IMR-90 (cell line): ENCODE measurements around the gene ATXN10. TPM values are rescaled to one million over a fixed set of nuclear protein-coding genes. Genes with fewer than 3 reads are reported as not detected.
"Not testable (repeated sequence)": the region's sequence is repeated elsewhere in the genome, so short reads cannot be mapped to it uniquely, and the experiment has no call there.

Experiments used
- ATAC-seq: fragments of 200-7000 bp; cut with Tn5 transposase; 2 replicates; pipeline ENCODE4 v1.9.1; 2020; ENCODE audit warnings: low read depth, mild to moderate bottlenecking, moderate library complexity
- BruUV-seq: library from RNA; stranded (reverse); fragments of 400-500 nt; replicated peaks from 2 replicates; lab custom pipeline; 2021; lab: Mats Ljungman, UMichigan
- CTCF ChIA-PET: fragments of 300-600 bp; formaldehyde crosslinking; extraction: SDS; loops from one replicate; lab custom pipeline; 2021; ENCODE audit warnings: antibody characterized with exemption; lab: Yijun Ruan, JAX
- POLR2A ChIA-PET: fragments of 300-600 bp; sonication (Branson Sonifier 250); formaldehyde crosslinking; loops from one replicate; lab custom pipeline; 2022; ENCODE audit warnings: antibody characterized with exemption; ENCODE audit not compliant: unreplicated experiment; lab: Charles Lee
- DNase-seq: peaks from one replicate; pipeline ENCODE4 v3.0.0; 2013
- H2AFZ ChIP-seq: replicated peaks from 2 replicates; pipeline ENCODE3; 2013; ENCODE audit warnings: low read length, mild to moderate bottlenecking; ENCODE audit not compliant: poor library complexity
- H2AK5ac ChIP-seq: 2 replicates; pipeline ENCODE4 v1.6.1; 2013; ENCODE audit warnings: low read depth, low read length, inconsistent platforms
- H2AK9ac ChIP-seq: replicated peaks from 2 replicates; pipeline ENCODE3; 2013; ENCODE audit warnings: mild to moderate bottlenecking, low read depth, low read length, moderate library complexity; ENCODE audit not compliant: poor library complexity
- H2BK120ac ChIP-seq: 2 replicates; pipeline ENCODE4 v1.6.1; 2013; ENCODE audit warnings: low read depth, low read length, inconsistent platforms
- H2BK15ac ChIP-seq: 3 replicates; pipeline ENCODE4 v1.6.1; 2013; ENCODE audit warnings: low read depth, low read length, inconsistent platforms
- H2BK20ac ChIP-seq: 2 replicates; pipeline ENCODE4 v1.6.1; 2013; ENCODE audit warnings: low read depth, mild to moderate bottlenecking, inconsistent platforms, low read length, moderate library complexity
- H2BK5ac ChIP-seq: 2 replicates; pipeline ENCODE4 v1.6.1; 2013; ENCODE audit warnings: mild to moderate bottlenecking, low read depth, low read length, inconsistent platforms; ENCODE audit not compliant: poor library complexity, severe bottlenecking
- H3K14ac ChIP-seq: replicated peaks from 2 replicates; pipeline ENCODE4 v1.6.1; 2013; ENCODE audit warnings: low read depth, low read length, inconsistent platforms
- H3K18ac ChIP-seq: 2 replicates; pipeline ENCODE4 v1.6.1; 2013; ENCODE audit warnings: low read depth, low read length, control low read depth
- H3K23ac ChIP-seq: 2 replicates; pipeline ENCODE4 v1.6.1; 2013; ENCODE audit warnings: low read depth, low read length, inconsistent platforms
- H3K27ac ChIP-seq: 2 replicates; pipeline ENCODE4 v1.5.1; 2013; ENCODE audit warnings: mild to moderate bottlenecking, control low read depth, low read length; ENCODE audit not compliant: insufficient read depth
- H3K27me3 ChIP-seq: 2 replicates; pipeline ENCODE4 v1.6.1; 2013; ENCODE audit warnings: low read length; ENCODE audit not compliant: control insufficient read depth, insufficient read depth
- H3K36me3 ChIP-seq: 2 replicates; pipeline ENCODE4 v1.6.1; 2013; ENCODE audit warnings: low read length, mixed read lengths; ENCODE audit not compliant: control insufficient read depth, insufficient read depth
- H3K4ac ChIP-seq: 2 replicates; pipeline ENCODE4 v1.6.1; 2013; ENCODE audit warnings: low read depth, low read length, inconsistent platforms
- H3K4me1 ChIP-seq: 2 replicates; pipeline ENCODE4 v1.6.1; 2013; ENCODE audit warnings: low read length, mixed read lengths; ENCODE audit not compliant: control insufficient read depth, insufficient read depth
- H3K4me2 ChIP-seq: 2 replicates; pipeline ENCODE4 v1.6.1; 2013; ENCODE audit warnings: low read depth, mild to moderate bottlenecking, control low read depth, low read length, moderate library complexity
- H3K4me3 ChIP-seq: 2 replicates; pipeline ENCODE4 v1.5.1; 2013; ENCODE audit warnings: low read depth, mild to moderate bottlenecking, control low read depth, low read length, moderate library complexity; ENCODE audit not compliant: insufficient read depth
- H3K56ac ChIP-seq: 2 replicates; pipeline ENCODE4 v1.6.1; 2013; ENCODE audit warnings: low read length, inconsistent platforms; ENCODE audit not compliant: insufficient read depth; ENCODE audit errors: extremely low read depth
- H3K79me1 ChIP-seq, 2 experiments: 2 replicates each; pipeline ENCODE4 v1.6.1; 2013; ENCODE audit warnings: low read length in 2 of 2, inconsistent platforms in 1 of 2, low read depth in 1 of 2
- H3K9ac ChIP-seq: 2 replicates; pipeline ENCODE4 v1.6.1; 2013; ENCODE audit warnings: low read depth, low read length, control low read depth
- H3K9me1 ChIP-seq: 2 replicates; pipeline ENCODE4 v1.6.1; 2013; ENCODE audit warnings: low read length, inconsistent platforms; ENCODE audit not compliant: insufficient read depth
- H3K9me3 ChIP-seq: 2 replicates; pipeline ENCODE4 v1.6.1; 2013; ENCODE audit warnings: low read length; ENCODE audit not compliant: control insufficient read depth, insufficient read depth
- H4K20me1 ChIP-seq: 2 replicates; pipeline ENCODE4 v1.6.1; 2013; ENCODE audit warnings: low read length, inconsistent platforms; ENCODE audit not compliant: insufficient read depth
- H4K5ac ChIP-seq: 2 replicates; pipeline ENCODE4 v1.6.1; 2013; ENCODE audit warnings: mild to moderate bottlenecking, low read depth, low read length, control low read depth
- H4K8ac ChIP-seq, 2 experiments: 2 replicates each; pipeline ENCODE4 v1.6.1; 2013; ENCODE audit warnings: low read depth in 2 of 2, low read length in 2 of 2, control low read depth in 1 of 2, inconsistent platforms in 1 of 2
- H4K91ac ChIP-seq: 2 replicates; pipeline ENCODE4 v1.6.1; 2013; ENCODE audit warnings: low read depth, low read length, inconsistent platforms; ENCODE audit not compliant: insufficient read depth
- MAFK ChIP-seq: IDR thresholded peaks from 2 replicates; pipeline ENCODE4 v1.6.1; 2012; ENCODE audit warnings: low read depth, low read length, improper control_type of control experiment
- MXI1 ChIP-seq: IDR thresholded peaks from 2 replicates; pipeline ENCODE4 v1.6.1; 2012; ENCODE audit warnings: low read depth, mild to moderate bottlenecking, low read length, moderate library complexity, borderline replicate concordance
- RAD21 ChIP-seq: IDR thresholded peaks from 2 replicates; pipeline ENCODE4 v1.6.1; 2012; ENCODE audit warnings: low read length, improper control_type of control experiment
- RFX5 ChIP-seq: IDR thresholded peaks from 2 replicates; pipeline ENCODE4 v1.8.0; 2012; ENCODE audit warnings: low read depth, mild to moderate bottlenecking, low read length, moderate library complexity
- SMC3 ChIP-seq: fragments of 150-350 bp; IDR thresholded peaks from 2 replicates; pipeline ENCODE4 v1.6.1; 2016; ENCODE audit warnings: low read depth, mild to moderate bottlenecking, antibody characterized with exemption, low read length, moderate library complexity
- WGBS, 2 experiments: methylation state at CpG; one replicate each; pipeline versions ENCODE4 v1.1.5 to v1.1.7; 2013; ENCODE audit warnings: missing lambda C conversion rate in 2 of 2; ENCODE audit not compliant: insufficient read length in 1 of 2; ENCODE audit errors: extremely low coverage in 2 of 2; 5-methylcytosine and 5-hydroxymethylcytosine counted together
- dilution Hi-C: fragments of 300-500 bp; cut with HindIII; formaldehyde crosslinking; loops from one replicate; pipeline ENCODE4 v1.14.3; 2018; ENCODE audit warnings: low sequenced_read_pairs; ENCODE audit not compliant: unreplicated experiment
- in situ Hi-C: fragments of 300-500 bp; cut with MboI; formaldehyde crosslinking; loops from 3 replicates; pipeline ENCODE4 v1.14.3; 2019; ENCODE audit warnings: low sequenced_read_pairs, inconsistent platforms, mixed read lengths
- intact Hi-C: fragments of 100-400 bp; cut with micrococcal nuclease; formaldehyde crosslinking; loops from 2 replicates; pipeline ENCODE4 v1.10.0; 2022
- polyA plus RNA-seq, 3 experiments: library from polyadenylated mRNA; depleted of rRNA; stranded (reverse); fragments of >200 nt; gene quantifications; 2 replicates each; pipeline ENCODE4 v1.2.3, GENCODE V29; 2012; ENCODE audit warnings: low replicate concordance in 1 of 3
- total RNA-seq: library from RNA; depleted of rRNA; stranded (reverse); fragments of >200 nt; gene quantifications from 2 replicates; pipeline ENCODE4 v1.2.3, GENCODE V29; 2012
- TF ChIP-seq, protein P1 (sequence below): fragments of 150-350 bp; IDR thresholded peaks from 2 replicates; pipeline ENCODE4 v1.6.1; 2017; ENCODE audit warnings: mild to moderate bottlenecking, antibody characterized with exemption, low read length, low read depth

Gene ATXN10
- total and polyA plus RNA-seq, 2 of the 4 experiments (the other 2 are of a cell fraction): 116 to 231 TPM

DNA sequence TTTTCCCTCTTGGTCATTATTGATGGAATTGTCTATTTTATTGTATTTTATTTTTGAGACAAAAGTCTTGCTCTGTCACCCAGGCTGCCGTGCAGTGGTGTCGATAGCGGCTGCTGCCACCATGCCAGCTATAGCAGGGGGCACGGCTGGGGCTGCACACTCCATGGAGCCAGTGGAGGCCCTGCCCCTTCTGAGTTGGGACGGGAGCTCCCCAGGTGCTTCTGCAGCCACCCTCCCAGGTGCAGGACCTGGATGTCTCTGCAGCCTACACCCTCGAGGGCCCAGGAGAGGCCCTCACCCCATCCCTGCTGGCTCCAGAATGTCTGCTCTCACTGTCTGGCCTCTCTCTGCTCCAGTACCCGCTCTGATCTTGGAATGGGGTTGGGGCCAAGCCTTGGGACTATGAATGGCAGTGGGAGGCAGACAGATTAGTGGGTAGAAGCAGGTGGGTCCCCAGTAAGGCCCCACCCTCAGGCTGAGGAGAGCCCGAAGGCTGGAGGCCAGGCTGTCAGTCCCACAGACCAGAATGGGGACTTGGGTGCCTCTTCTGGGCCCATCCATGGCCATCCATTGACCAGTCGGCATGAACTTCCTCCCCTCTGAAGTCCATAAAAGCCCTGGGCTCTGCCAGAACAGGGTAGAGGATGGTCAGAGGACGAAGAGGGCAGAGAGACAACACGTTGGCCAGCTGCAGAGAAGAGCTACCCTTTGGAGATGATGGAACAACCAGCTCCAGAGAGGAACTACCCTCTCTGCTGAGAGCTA, 49.6 kb upstream of the ATXN10 start:
- Histone ChIP-seq H3K9me3 (no peaks in the 10 kb centered on the region), H3K4me2 (no peak overlapping the region)
- dilution Hi-C loops: no loop called here

DNA sequence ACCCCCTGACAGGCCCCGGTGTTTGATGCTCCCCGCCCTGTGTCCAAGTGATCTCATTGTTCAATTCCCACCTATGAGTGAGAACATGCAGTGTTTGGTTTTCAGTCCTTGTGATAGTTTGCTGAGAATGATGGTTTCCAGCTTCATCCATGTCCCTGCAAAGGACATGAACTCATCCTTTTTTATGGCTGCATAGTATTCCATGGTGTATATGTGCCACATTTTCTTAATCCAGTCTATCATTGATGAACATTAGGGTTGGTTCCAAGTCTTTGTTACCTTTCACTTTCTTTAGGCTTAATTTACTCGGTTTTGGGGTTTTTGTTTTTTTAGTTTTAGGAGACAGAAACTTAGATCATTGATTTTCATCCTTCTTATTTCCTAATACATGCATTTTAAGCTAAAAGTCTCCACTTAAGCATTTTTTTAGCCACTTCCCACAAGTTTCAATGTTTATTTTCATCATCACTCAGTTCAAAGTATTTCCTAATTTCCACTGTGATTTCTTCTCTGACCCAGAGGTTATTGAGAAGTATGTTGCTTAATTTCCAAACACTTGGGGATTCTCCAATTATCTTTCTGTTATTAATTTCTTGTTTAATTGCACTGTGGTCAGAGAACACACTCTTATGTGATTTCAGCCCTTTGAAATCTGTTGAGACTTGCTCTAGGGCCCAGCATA, 48.0 kb upstream of the ATXN10 start:
- H3K14ac ChIP-seq, H2BK15ac ChIP-seq, H3K27ac ChIP-seq, H3K9me3 ChIP-seq, dilution Hi-C loops, H4K5ac ChIP-seq, in situ Hi-C loops, H4K91ac ChIP-seq, intact Hi-C loops, H3K27me3 ChIP-seq, BruUV-seq, H4K20me1 ChIP-seq, H4K8ac ChIP-seq, H3K9ac ChIP-seq, H3K79me1 ChIP-seq, H3K18ac ChIP-seq, ATAC-seq, H2AFZ ChIP-seq, DNase-seq, H2AK9ac ChIP-seq, H3K4ac ChIP-seq, CTCF ChIA-PET, H3K9me1 ChIP-seq, H3K36me3 ChIP-seq, H3K23ac ChIP-seq, H3K4me2 ChIP-seq, H2AK5ac ChIP-seq, H3K4me1 ChIP-seq, H2BK20ac ChIP-seq, H2BK120ac ChIP-seq, POLR2A ChIA-PET, H2BK5ac ChIP-seq, H3K56ac ChIP-seq, H3K4me3 ChIP-seq: not testable (repeated sequence)
- no CpG with 5 or more reads among the region's 3 CpGs for WGBS, 2 experiments

More for the DNA sequence above, 49.6 kb upstream of the ATXN10 start:
- Histone ChIP-seq H4K8ac (no peak overlapping the region), H3K23ac (no peak overlapping the region), H2AK5ac (no peak overlapping the region), H2BK20ac (no peak overlapping the region), H3K56ac (no peak overlapping the region), H3K9me1 (no peaks in the 10 kb centered on the region), H3K4me1 (no peaks in the 10 kb centered on the region), H2BK15ac (no peak overlapping the region), H3K18ac (no peak overlapping the region), H3K4me3 (no peak overlapping the region), H2BK120ac (no peak overlapping the region), H4K5ac (no peak overlapping the region), H3K9ac (no peak overlapping the region), H3K79me1 (no peaks in the 10 kb centered on the region), H3K27ac (no peak overlapping the region), H4K20me1 (no peaks in the 10 kb centered on the region), H3K36me3 (no peaks in the 10 kb centered on the region), H3K27me3 (peaks cover 9% of the 10 kb centered on the region), H2BK5ac (no peak overlapping the region), H4K91ac (no peak overlapping the region), H2AFZ (no peak overlapping the region), H3K4ac (no peak overlapping the region), H2AK9ac (no peak overlapping the region), H3K14ac (no peak overlapping the region)
- 89% methylated on average over 4 of the region's 11 CpGs; no CpG with 5 or more reads in 1 of the 2 experiments for WGBS, 2 experiments
- intact Hi-C loops (no loop called here), in situ Hi-C loops (no loop called here)
- DNase-seq: no peak
- no peak for TF ChIP-seq RFX5
- no peak for TF ChIP-seq MXI1
- no peak for TF ChIP-seq RAD21
- no peak for TF ChIP-seq MAFK
- no peak for TF ChIP-seq SMC3
- TF ChIP-seq, protein P1, sequence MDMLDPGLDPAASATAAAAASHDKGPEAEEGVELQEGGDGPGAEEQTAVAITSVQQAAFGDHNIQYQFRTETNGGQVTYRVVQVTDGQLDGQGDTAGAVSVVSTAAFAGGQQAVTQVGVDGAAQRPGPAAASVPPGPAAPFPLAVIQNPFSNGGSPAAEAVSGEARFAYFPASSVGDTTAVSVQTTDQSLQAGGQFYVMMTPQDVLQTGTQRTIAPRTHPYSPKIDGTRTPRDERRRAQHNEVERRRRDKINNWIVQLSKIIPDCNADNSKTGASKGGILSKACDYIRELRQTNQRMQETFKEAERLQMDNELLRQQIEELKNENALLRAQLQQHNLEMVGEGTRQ: no peak
- no peak for ATAC-seq
- ChIA-PET CTCF (no interaction called here), POLR2A (no interaction called here)
- no TSS peak for BruUV-seq
